Fibroblast of lung (primary cell): ENCODE results near the gene TTLL9. TPM values are rescaled to one million over a fixed set of nuclear protein-coding genes. Genes with fewer than 3 reads are reported as not detected.

ENCODE experiments used
- DNase-seq, 2 donors: peaks; one replicate each; pipeline versions ENCODE4 v3.0.0 to v3.0.0-alpha.2; 2010; ENCODE audit warnings: low read depth in 2 of 2
- H2AFZ ChIP-seq: 2 replicates; pipeline ENCODE4 v1.5.1; 2012; ENCODE audit warnings: low read length, control low read depth, inconsistent platforms
- H3K27ac ChIP-seq: 2 replicates; pipeline ENCODE4 v1.5.1; 2011; ENCODE audit warnings: low read length, control low read depth; ENCODE audit not compliant: insufficient read depth
- H3K27me3 ChIP-seq: 2 replicates; pipeline ENCODE4 v1.5.1; 2011; ENCODE audit warnings: mild to moderate bottlenecking, low read length; ENCODE audit not compliant: control insufficient read depth, insufficient read depth
- H3K36me3 ChIP-seq: 2 replicates; pipeline ENCODE4 v1.5.1; 2011; ENCODE audit warnings: low read length; ENCODE audit not compliant: control insufficient read depth, insufficient read depth
- H3K4me1 ChIP-seq: 2 replicates; pipeline ENCODE4 v1.5.1; 2011; ENCODE audit warnings: low read length; ENCODE audit not compliant: control insufficient read depth, insufficient read depth; ENCODE audit errors: extremely low read depth
- H3K4me2 ChIP-seq: 2 replicates; pipeline ENCODE4 v1.5.1; 2011; ENCODE audit warnings: low read length, control low read depth; ENCODE audit not compliant: insufficient read depth; ENCODE audit errors: extremely low read depth
- H3K4me3 ChIP-seq, 4 experiments: fragments of 200-600 bp in 1 of 4; sonication (generic) in 1 of 4; replicated peaks in 1 of 4; 2 replicates each; pipeline ENCODE4 v1.5.1; 2011 to 2016; ENCODE audit warnings: low read length in 4 of 4, low read depth in 3 of 4, mild to moderate bottlenecking in 3 of 4, control low read depth in 2 of 4, inconsistent platforms in 1 of 4, mixed read lengths in 1 of 4; ENCODE audit not compliant: insufficient read depth in 1 of 4; ENCODE audit errors: control extremely low read depth in 1 of 4
- H3K79me2 ChIP-seq: 2 replicates; pipeline ENCODE4 v1.5.1; 2012; ENCODE audit warnings: mild to moderate bottlenecking, low read length, inconsistent platforms; ENCODE audit not compliant: control insufficient read depth, insufficient read depth
- H3K9ac ChIP-seq: 2 replicates; pipeline ENCODE4 v1.5.1; 2011; ENCODE audit warnings: mild to moderate bottlenecking, low read length, control low read depth; ENCODE audit not compliant: insufficient read depth
- H3K9me3 ChIP-seq: 2 replicates; pipeline ENCODE4 v1.5.1; 2012; ENCODE audit warnings: low read depth, low read length; ENCODE audit not compliant: control insufficient read depth, insufficient read depth
- H4K20me1 ChIP-seq: 2 replicates; pipeline ENCODE4 v1.5.1; 2011; ENCODE audit warnings: low read length; ENCODE audit not compliant: control insufficient read depth, insufficient read depth; ENCODE audit errors: extremely low read depth
- CTCF ChIP-seq, 2 donors: IDR thresholded peaks in 1 of 2; conservative IDR thresholded peaks in 1 of 2; 1 replicate in 1 of 2; 2 replicates in 1 of 2; pipeline ENCODE4 v1.5.1; 2011 to 2012; ENCODE audit warnings: low read length in 2 of 2, control low read depth in 1 of 2, inconsistent platforms in 1 of 2, low read depth in 1 of 2, mild to moderate bottlenecking in 1 of 2
- EZH2 ChIP-seq: IDR thresholded peaks from 2 replicates; pipeline ENCODE4 v1.5.1; 2012; ENCODE audit warnings: low read length, control low read depth, mild to moderate bottlenecking; ENCODE audit errors: missing control alignments
- polyA plus RNA-seq, 2 donors: library from polyadenylated mRNA; depleted of rRNA in 1 of 2; stranded (reverse) in 1 of 2; unstranded in 1 of 2; fragments of >200 nt; gene quantifications; 2 replicates each; pipeline ENCODE4 v1.2.1, GENCODE V29; 2011 to 2012; ENCODE audit warnings: missing spikeins in 1 of 2
- total RNA-seq: library from RNA; depleted of rRNA; stranded (reverse); fragments of >200 nt; gene quantifications from 2 replicates; pipeline ENCODE4 v1.2.1, GENCODE V29; 2014

The TTLL9 gene
- total and polyA plus RNA-seq, 2 donors (not counting 1 experiment from before 2014, with no cell fraction given): 0.05 TPM; not detected in 1

GRCh38 chr20:31943052-31943471, 72.6 kb downstream of the TTLL9 start:
- no peak overlapping the region for H3K4me3 ChIP-seq
- no peak overlapping the region for H2AFZ ChIP-seq
- H3K9me3 ChIP-seq: no peaks in the 10 kb centered on the region
- TF ChIP-seq CTCF (conservative IDR thresholded peaks at IDR 0.05 in 1 of 2, IDR thresholded peaks at IDR 0.05 in 1 of 2; ENCODE audit: low read depth in 1 of 2, low read length in 2 of 2): no peak
- no peaks in the 10 kb centered on the region for H3K4me1 ChIP-seq
- H3K4me2 ChIP-seq: no peak overlapping the region
- no peaks in the 10 kb centered on the region for H3K27me3 ChIP-seq
- no peaks in the 10 kb centered on the region for H4K20me1 ChIP-seq
- H3K36me3 ChIP-seq: peaks cover 7% of the 10 kb centered on the region
- H3K27ac ChIP-seq: no peak overlapping the region
- no peak for DNase-seq
- no peak overlapping the region for H3K9ac ChIP-seq
- H3K79me2 ChIP-seq: no peaks in the 10 kb centered on the region

GRCh38 chr20:31945319-31945718, 74.9 kb downstream of the TTLL9 start:
- no peak overlapping the region for H3K4me3 ChIP-seq
- H3K79me2 ChIP-seq: peaks cover 7% of the 10 kb centered on the region
- H2AFZ ChIP-seq: no peak overlapping the region
- no peak overlapping the region for H3K4me2 ChIP-seq
- H3K9me3 ChIP-seq: no peaks in the 10 kb centered on the region
- H4K20me1 ChIP-seq: no peaks in the 10 kb centered on the region
- no peak overlapping the region for H3K9ac ChIP-seq
- H3K27ac ChIP-seq: no peak overlapping the region
- DNase-seq: no peak
- no peaks in the 10 kb centered on the region for H3K27me3 ChIP-seq
- peaks cover 7% of the 10 kb centered on the region for H3K36me3 ChIP-seq
- TF ChIP-seq CTCF (conservative IDR thresholded peaks at IDR 0.05 in 1 of 2, IDR thresholded peaks at IDR 0.05 in 1 of 2; ENCODE audit: low read depth in 1 of 2, low read length in 2 of 2) (no peak), EZH2 (no peak)
- H3K4me1 ChIP-seq: no peaks in the 10 kb centered on the region

GRCh38 chr20:31945785-31946184, 75.4 kb downstream of the TTLL9 start:
- TF ChIP-seq EZH2: no peak
- TF ChIP-seq CTCF (conservative IDR thresholded peaks at IDR 0.05 in 1 of 2, IDR thresholded peaks at IDR 0.05 in 1 of 2; ENCODE audit: low read depth in 1 of 2, low read length in 2 of 2): no peak
- H2AFZ ChIP-seq: no peak overlapping the region
- H3K27me3 ChIP-seq: no peaks in the 10 kb centered on the region
- H3K9me3 ChIP-seq: no peaks in the 10 kb centered on the region
- no peak overlapping the region for H3K4me2 ChIP-seq
- no peak overlapping the region for H3K9ac ChIP-seq
- H3K36me3 ChIP-seq: peaks cover 7% of the 10 kb centered on the region
- no peaks in the 10 kb centered on the region for H4K20me1 ChIP-seq
- H3K4me1 ChIP-seq: peaks cover 1% of the 10 kb centered on the region
- H3K27ac ChIP-seq: no peak overlapping the region
- peak; percentile 6 to 15 for DNase-seq
- H3K4me3 ChIP-seq: no peak overlapping the region
- peaks cover 12% of the 10 kb centered on the region for H3K79me2 ChIP-seq
